PC-3 (cell line): ENCODE data around the gene SCLY. TPM values are rescaled to one million over a fixed set of nuclear protein-coding genes. Genes with fewer than 3 reads are reported as not detected.
A peak's percentile ranks its signal among the peaks of the same experiment; 100 is the strongest.

Experiments
- ATAC-seq: fragments of 200-7000 bp; cut with Tn5 transposase; 2 replicates; pipeline ENCODE4 v1.9.1; 2020; ENCODE audit warnings: mild to moderate bottlenecking, moderate library complexity
- BruUV-seq: library from RNA; stranded (reverse); fragments of 400-500 nt; replicated peaks from 2 replicates; lab custom pipeline; 2021; lab: Mats Ljungman, UMichigan
- CTCF ChIA-PET: fragments of 300-600 bp; sonication (Branson Sonifier 250); formaldehyde crosslinking; loops from one replicate; lab custom pipeline; 2022; ENCODE audit warnings: antibody characterized with exemption; lab: Charles Lee
- POLR2A ChIA-PET: fragments of 300-600 bp; sonication (Branson Sonifier 250); formaldehyde crosslinking; loops from one replicate; lab custom pipeline; 2022; ENCODE audit warnings: antibody characterized with exemption; ENCODE audit not compliant: unreplicated experiment; lab: Charles Lee
- DNase-seq: peaks from one replicate; pipeline ENCODE4 v3.0.0-alpha.2; 2015
- H2AFZ ChIP-seq: fragments of 300-600 bp; sonication (generic); 2 replicates; pipeline ENCODE4 v1.6.0; 2016; ENCODE audit warnings: antibody characterized with exemption, low read length
- H3F3A ChIP-seq: fragments of 300-600 bp; sonication (generic); one replicate; pipeline ENCODE4 v1.6.0; 2017; ENCODE audit warnings: antibody characterized with exemption, low read length, control low read depth, mild to moderate bottlenecking; ENCODE audit not compliant: unreplicated experiment
- H3K27ac ChIP-seq: fragments of 300-600 bp; sonication (generic); 2 replicates; pipeline ENCODE4 v1.5.1; 2016; ENCODE audit warnings: mild to moderate bottlenecking, low read length
- H3K27me3 ChIP-seq: fragments of 300-600 bp; sonication (generic); 2 replicates; pipeline ENCODE4 v1.6.1; 2016; ENCODE audit warnings: low read length, mixed read lengths
- H3K36me3 ChIP-seq: fragments of 300-600 bp; sonication (generic); 2 replicates; pipeline ENCODE4 v1.6.1; 2016; ENCODE audit warnings: low read depth, mixed run types, low read length, mixed read lengths
- H3K4me1 ChIP-seq: fragments of 300-600 bp; sonication (generic); 2 replicates; pipeline ENCODE4 v1.5.1; 2016; ENCODE audit warnings: low read length; ENCODE audit not compliant: insufficient read depth
- H3K4me2 ChIP-seq: fragments of 300-600 bp; sonication (generic); 2 replicates; pipeline ENCODE4 v1.6.0; 2016; ENCODE audit warnings: low read length
- H3K4me3 ChIP-seq: fragments of 300-600 bp; sonication (generic); 2 replicates; pipeline ENCODE4 v1.5.1; 2016; ENCODE audit warnings: mild to moderate bottlenecking, low read length, mixed read lengths
- H3K79me2 ChIP-seq: fragments of 300-600 bp; sonication (generic); 2 replicates; pipeline ENCODE4 v1.6.1; 2017; ENCODE audit warnings: low read length, mixed read lengths
- H3K9ac ChIP-seq: fragments of 300-600 bp; sonication (generic); 2 replicates; pipeline ENCODE4 v1.6.0; 2016; ENCODE audit warnings: mild to moderate bottlenecking, low read length
- H3K9me2 ChIP-seq: fragments of 300-600 bp; sonication (generic); replicated peaks from 2 replicates; pipeline ENCODE4 v1.6.1; 2016; ENCODE audit warnings: mixed run types, low read length, mixed read lengths
- H3K9me3 ChIP-seq: fragments of 300-600 bp; sonication (generic); 2 replicates; pipeline ENCODE4 v1.6.1; 2016; ENCODE audit warnings: low read length, mixed read lengths
- H4K20me1 ChIP-seq: fragments of 300-600 bp; sonication (generic); 2 replicates; pipeline ENCODE4 v1.6.1; 2016; ENCODE audit warnings: low read length, mixed read lengths
- CTCF ChIP-seq: fragments of 300-600 bp; sonication (generic); conservative IDR thresholded peaks from 2 replicates; pipeline ENCODE4 v1.5.1; 2017; ENCODE audit warnings: antibody characterized with exemption, low read depth, mild to moderate bottlenecking, low read length
- EZH2 ChIP-seq: fragments of 300-600 bp; sonication (generic); IDR thresholded peaks from one replicate; pipeline ENCODE4 v1.6.1; 2017; ENCODE audit warnings: antibody characterized with exemption, mild to moderate bottlenecking, low read length; ENCODE audit not compliant: unreplicated experiment
- EZH2phosphoT487 ChIP-seq: fragments of 300-600 bp; sonication (generic); IDR thresholded peaks from 2 replicates; pipeline ENCODE4 v1.6.1; 2018; ENCODE audit warnings: mild to moderate bottlenecking, antibody characterized with exemption, low read length, borderline replicate concordance
- intact Hi-C: fragments of 100-400 bp; cut with micrococcal nuclease; formaldehyde crosslinking; loops from 2 replicates; pipeline ENCODE4 v1.9.0; 2023
- total RNA-seq: library from RNA; depleted of rRNA; stranded (reverse); fragments of >200 nt; gene quantifications from 2 replicates; pipeline ENCODE4 v1.2.3, GENCODE V29; 2014

Gene SCLY
- total RNA-seq, 1 experiment from 2014 or later = 23.1 TPM

- no peak overlapping the region for H3K9ac ChIP-seq
- no peak overlapping the region for H3K4me3 ChIP-seq
- ATAC-seq (no peak), DNase-seq (no peak)
- no peaks in the 10 kb centered on the region for H3K27me3 ChIP-seq
- H3K27ac ChIP-seq = no peak overlapping the region
- no peaks in the 10 kb centered on the region for H4K20me1 ChIP-seq
- no peak overlapping the region for H2AFZ ChIP-seq
- no peaks in the 10 kb centered on the region for H3K36me3 ChIP-seq
- POLR2A ChIA-PET = no interaction called here
- CTCF ChIA-PET = no interaction called here
- no TSS peak for BruUV-seq
- H3F3A ChIP-seq = no peaks in the 10 kb centered on the region
- no peaks in the 10 kb centered on the region for H3K9me2 ChIP-seq
- H3K4me2 ChIP-seq = no peak overlapping the region
- no peaks in the 10 kb centered on the region for H3K79me2 ChIP-seq
- intact Hi-C loops = no loop called here
- H3K9me3 ChIP-seq = no peaks in the 10 kb centered on the region
- TF ChIP-seq EZH2phosphoT487 = no peak
- no peak for TF ChIP-seq EZH2
- TF ChIP-seq CTCF = no peak
- H3K4me1 ChIP-seq = no peaks in the 10 kb centered on the region
These were observed 72.0 kb downstream of the SCLY start for GRCh38 chr2:238132463-238133450.

DNA sequence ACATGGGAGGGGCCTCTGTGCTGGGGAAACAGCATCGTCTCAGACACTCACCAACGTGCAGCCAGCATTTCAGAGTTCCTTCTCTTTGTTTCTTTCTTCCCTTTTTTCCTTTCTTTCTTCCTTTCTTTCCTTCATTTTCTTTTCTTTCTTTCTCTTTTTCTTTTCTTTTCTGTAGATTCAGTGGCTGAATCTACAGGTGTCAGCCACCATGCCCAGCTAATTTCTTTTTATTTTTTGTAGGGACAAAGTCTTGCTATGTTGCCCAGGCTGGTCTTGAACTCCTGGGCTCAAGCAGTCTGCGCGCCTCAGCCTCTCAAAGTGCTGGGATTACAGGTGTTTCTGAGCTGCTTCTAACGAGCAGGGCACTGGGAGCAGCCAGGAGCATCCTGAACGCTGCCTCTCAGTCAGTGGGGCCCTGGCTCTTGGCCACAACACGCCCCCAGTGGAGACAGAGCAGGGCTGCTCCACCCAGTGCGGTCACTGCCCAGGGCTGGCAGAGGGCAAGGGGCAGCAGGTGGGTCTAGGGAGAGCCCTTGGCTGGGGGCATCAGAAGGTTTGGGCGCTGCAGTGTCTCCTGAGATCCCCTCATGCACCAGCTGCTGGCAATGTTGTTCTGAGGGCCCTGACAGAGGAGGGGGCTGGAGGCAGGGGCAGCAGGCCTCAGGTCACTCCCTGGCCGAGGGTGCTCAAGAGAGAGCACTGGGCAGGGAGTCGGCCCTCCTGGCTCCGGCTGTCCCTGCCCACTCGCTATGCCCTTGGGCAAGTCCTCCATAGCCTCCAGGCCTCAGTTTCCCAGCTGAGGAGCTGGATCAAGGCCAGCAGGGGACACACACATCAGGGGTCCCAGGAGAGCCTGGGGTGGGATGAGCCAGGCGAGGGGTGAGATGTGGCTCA is 72.9 kb downstream of the SCLY start:
- H3K36me3 ChIP-seq = no peaks in the 10 kb centered on the region
- H3K4me2 ChIP-seq = no peak overlapping the region
- no TSS peak for BruUV-seq
- H3K79me2 ChIP-seq = no peaks in the 10 kb centered on the region
- no peak overlapping the region for H2AFZ ChIP-seq
- no peak overlapping the region for H3K4me3 ChIP-seq
- intact Hi-C loops = no loop called here
- DNase-seq (peak; percentile 6), ATAC-seq (0 out of 2 replicates have a peak, but pooled peaks have one; percentile 32)
- no peaks in the 10 kb centered on the region for H3K4me1 ChIP-seq
- H3F3A ChIP-seq = no peaks in the 10 kb centered on the region
- H3K27me3 ChIP-seq = no peaks in the 10 kb centered on the region
- no peak overlapping the region for H3K9ac ChIP-seq
- no peaks in the 10 kb centered on the region for H4K20me1 ChIP-seq
- ChIA-PET POLR2A (no interaction called here), CTCF (no interaction called here)
- no peak overlapping the region for H3K27ac ChIP-seq
- no peaks in the 10 kb centered on the region for H3K9me2 ChIP-seq
- H3K9me3 ChIP-seq = no peaks in the 10 kb centered on the region
- TF ChIP-seq CTCF (no peak), EZH2phosphoT487 (no peak), EZH2 (no peak)
